Aorta (tissue), 5 donors: Measurements from ENCODE around the gene SLC35F3. TPM values are rescaled to one million over a fixed set of nuclear protein-coding genes. Genes with fewer than 3 reads are reported as not detected.
A peak's percentile ranks its signal among the peaks of the same experiment; 100 is the strongest.
"Not testable (repeated sequence)": the region's sequence is repeated elsewhere in the genome, so short reads cannot be mapped to it uniquely, and the experiment has no call there.

Experiments
- ATAC-seq: fragments of 200-7000 bp; cut with Tn5 transposase; one replicate; pipeline ENCODE4 v1.9.1; 2022; ENCODE audit warnings: moderate library complexity; ENCODE audit not compliant: low FRiP score
- DNase-seq, 2 donors: peaks; one replicate each; pipeline ENCODE4 v3.0.0-alpha.2; 2020
- H3K27ac ChIP-seq, 2 donors: one replicate each; pipeline ENCODE4 v1.5.1; 2013; ENCODE audit warnings: low read length in 2 of 2, mild to moderate bottlenecking in 2 of 2, moderate library complexity in 2 of 2, control low read depth in 1 of 2, inconsistent platforms in 1 of 2, low read depth in 1 of 2
- H3K27me3 ChIP-seq, 2 donors: one replicate each; pipeline ENCODE4 v1.6.1; 2013; ENCODE audit warnings: control low read depth in 1 of 2, low read length in 1 of 2, mild to moderate bottlenecking in 1 of 2, moderate library complexity in 1 of 2; ENCODE audit not compliant: insufficient read depth in 2 of 2, control insufficient read depth in 1 of 2
- H3K36me3 ChIP-seq, 2 donors: one replicate each; pipeline ENCODE4 v1.6.1; 2013; ENCODE audit warnings: control low read depth in 1 of 2, low read length in 1 of 2, mild to moderate bottlenecking in 1 of 2; ENCODE audit not compliant: insufficient read depth in 2 of 2, control insufficient read depth in 1 of 2
- H3K4me1 ChIP-seq, 2 donors: one replicate each; pipeline ENCODE4 v1.6.1; 2013; ENCODE audit warnings: low read length in 2 of 2, control low read depth in 1 of 2, mild to moderate bottlenecking in 1 of 2, moderate library complexity in 1 of 2; ENCODE audit not compliant: insufficient read depth in 2 of 2, control insufficient read depth in 1 of 2
- H3K4me3 ChIP-seq, 2 donors: one replicate each; pipeline ENCODE4 v1.5.1; 2013; ENCODE audit warnings: low read length in 2 of 2, control low read depth in 1 of 2, mild to moderate bottlenecking in 1 of 2
- H3K9me3 ChIP-seq: one replicate; pipeline ENCODE4 v1.6.1; 2013; ENCODE audit warnings: mild to moderate bottlenecking, low read length; ENCODE audit not compliant: control insufficient read depth
- WGBS, 2 donors: extraction: QIAGEN DNeasy Blood & Tissue Kit; methylation state at CpG; one replicate each; pipeline ENCODE4 v1.1.7; 2013; 5-methylcytosine and 5-hydroxymethylcytosine counted together
- intact Hi-C, 2 donors: fragments of 100-400 bp; cut with DNase I; formaldehyde crosslinking; loops; one replicate each; pipeline versions ENCODE4 v1.14.2 to v1.15.0; 2022
- polyA plus RNA-seq, 2 donors: library from polyadenylated mRNA; stranded (reverse); fragments of 200-250 nt; gene quantifications; one replicate each; pipeline ENCODE4 v1.2.3, GENCODE V29; 2013
- total RNA-seq, 2 donors: library from RNA; stranded (reverse); fragmentation: NEBNext Ultra II Directional; extraction: Animal tissue kit (Norgen Biotek cat#: 25700); gene quantifications; one replicate each; pipeline ENCODE4 v1.2.1, GENCODE V29; 2021
- donor health status: healthy with polysubstance abuse.
- donor health status: Bipolar disorder and iron deficiency.
- donor health status: DM: no; HTN: no; CAD: no.
- donor health status: DM: no; HTN: no; CAD: no.
- donor health status: DM: yes; HTN: yes; CAD: no.

Gene SLC35F3
- total and polyA plus RNA-seq, 4 donors, result 0.12 TPM; not detected in 3

DNA sequence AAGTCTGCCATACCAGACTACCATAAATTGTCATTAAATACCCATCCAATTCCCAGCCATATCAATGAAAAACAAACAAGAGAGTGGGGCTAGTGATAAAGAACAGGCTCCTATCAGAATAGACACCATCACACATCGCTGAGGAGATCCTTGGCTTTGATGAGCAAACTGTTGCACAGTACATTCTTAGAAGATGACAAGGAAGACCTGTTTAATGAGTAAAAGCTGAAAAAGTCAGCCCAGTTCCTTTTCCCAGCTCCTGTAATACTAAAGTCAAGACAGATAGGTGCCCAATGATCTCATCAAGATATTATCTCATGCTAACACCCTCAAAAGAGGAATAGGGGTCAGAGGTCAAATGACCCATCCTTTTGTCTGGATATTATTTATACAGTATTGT lies 304.3 kb downstream of the SLC35F3 start:
- no peak for ATAC-seq
- Histone ChIP-seq H3K27me3 (no peaks in the 10 kb centered on the region), H3K9me3 (no peaks in the 10 kb centered on the region), H3K36me3 (no peaks in the 10 kb centered on the region), H3K27ac (no peak overlapping the region), H3K4me1 (no peaks in the 10 kb centered on the region), H3K4me3 (no peak overlapping the region)
- intact Hi-C loops, result no loop called here
- 79 to 88% methylated on average over 1 of the region's 1 CpG for WGBS, 2 donors
- DNase-seq, result no peak

DNA sequence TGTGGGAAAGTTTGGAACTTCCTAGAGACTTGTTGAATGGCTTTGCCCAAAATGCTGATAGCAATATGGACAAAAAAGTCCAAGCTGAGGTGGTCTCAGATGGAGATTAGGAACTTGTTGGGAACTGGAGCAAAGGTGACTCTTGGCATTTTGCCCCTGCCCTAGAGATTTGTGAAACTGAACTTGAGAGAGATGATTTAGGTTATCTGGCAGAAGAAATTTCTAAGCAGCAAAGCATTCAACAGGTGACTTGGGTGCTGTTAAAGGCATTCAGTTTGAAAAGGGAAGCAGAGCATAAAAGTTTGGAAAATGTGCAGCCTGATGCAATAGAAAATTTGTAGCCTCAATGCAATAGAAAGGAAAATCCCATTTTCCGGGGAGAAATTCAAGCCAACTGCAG lies 306.0 kb downstream of the SLC35F3 start:
- H3K27me3 ChIP-seq, H3K27ac ChIP-seq, ATAC-seq, H3K9me3 ChIP-seq, DNase-seq, intact Hi-C loops, H3K36me3 ChIP-seq, H3K4me3 ChIP-seq, H3K4me1 ChIP-seq: not testable (repeated sequence)
- 90 to 100% methylated on average over 1 of the region's 1 CpG for WGBS, 2 donors

DNA sequence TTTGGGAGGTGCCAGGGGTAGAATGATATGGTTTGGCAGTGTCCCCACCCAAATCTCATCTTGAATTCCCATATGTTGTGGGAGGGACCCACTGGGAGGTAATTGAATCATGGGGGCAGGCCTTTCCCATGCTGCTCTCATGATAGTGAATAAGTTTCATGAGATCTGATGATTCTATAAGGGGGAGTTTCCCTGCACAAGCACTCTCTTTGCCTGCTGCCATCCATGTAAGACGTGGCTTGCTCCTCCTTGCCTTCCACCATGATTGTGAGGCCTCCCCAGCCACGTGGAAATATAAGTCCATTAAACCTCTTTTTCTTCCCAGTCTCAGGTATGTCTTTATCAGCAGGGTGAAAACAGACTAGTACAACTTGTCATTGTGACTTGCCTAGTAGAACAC lies 307.4 kb downstream of the SLC35F3 start:
- DNase-seq, H3K27me3 ChIP-seq, intact Hi-C loops, H3K36me3 ChIP-seq, ATAC-seq, H3K4me1 ChIP-seq, H3K27ac ChIP-seq, H3K9me3 ChIP-seq, H3K4me3 ChIP-seq: not testable (repeated sequence)
- WGBS, 2 donors, result 50 to 62% methylated on average over 2 of the region's 2 CpGs

DNA sequence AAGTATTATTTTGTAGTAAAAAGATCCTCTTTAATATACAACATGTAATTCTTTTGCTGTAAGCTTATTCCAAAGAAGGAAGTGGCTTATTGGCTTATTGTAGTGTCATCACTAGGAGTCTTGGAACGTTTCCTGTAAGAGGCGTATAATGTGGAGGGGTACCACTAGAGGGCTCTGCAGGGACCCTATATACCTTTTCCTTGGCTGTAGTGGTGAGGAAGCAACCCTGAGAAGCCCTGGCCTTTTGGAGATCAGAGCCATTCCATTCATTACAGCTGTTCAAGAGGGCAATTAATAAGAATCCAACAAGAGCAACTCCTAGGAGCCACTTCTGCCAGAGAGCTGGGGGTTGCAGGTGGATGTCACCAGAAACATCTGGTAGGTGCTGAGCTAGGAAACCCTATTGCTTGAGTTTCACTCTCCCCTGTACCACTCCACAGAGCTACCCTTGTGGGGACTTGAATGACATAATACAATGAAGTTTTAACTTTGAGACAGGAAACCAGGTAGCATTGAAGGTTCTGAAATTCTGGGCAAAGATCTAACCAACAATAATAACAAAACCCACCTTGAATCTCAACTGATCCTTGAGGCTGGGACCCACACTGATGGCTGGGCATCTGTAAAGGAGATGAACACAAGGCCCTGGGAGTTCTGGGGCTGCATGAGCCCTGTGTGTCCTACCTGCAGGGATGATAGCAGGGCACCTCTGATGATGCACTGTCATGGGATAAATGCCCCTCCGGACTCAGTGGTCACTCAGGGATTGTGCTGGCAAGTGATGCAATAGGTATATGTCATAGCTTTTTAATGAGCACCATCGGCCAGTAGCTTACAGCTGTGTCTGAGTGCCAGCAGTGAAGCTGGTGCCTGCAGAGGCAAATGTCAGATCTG lies 308.5 kb downstream of the SLC35F3 start:
- Histone ChIP-seq H3K4me1 (no peaks in the 10 kb centered on the region), H3K4me3 (no peak overlapping the region), H3K9me3 (no peaks in the 10 kb centered on the region), H3K36me3 (no peaks in the 10 kb centered on the region), H3K27me3 (peaks cover 0 to 3% of the 10 kb centered on the region in 2 donors), H3K27ac (no peak overlapping the region)
- WGBS, 2 donors, result 37 to 44% methylated on average over 4 of the region's 4 CpGs
- no peak for DNase-seq
- ATAC-seq, result no peak
- intact Hi-C loops, result no loop called here

DNA sequence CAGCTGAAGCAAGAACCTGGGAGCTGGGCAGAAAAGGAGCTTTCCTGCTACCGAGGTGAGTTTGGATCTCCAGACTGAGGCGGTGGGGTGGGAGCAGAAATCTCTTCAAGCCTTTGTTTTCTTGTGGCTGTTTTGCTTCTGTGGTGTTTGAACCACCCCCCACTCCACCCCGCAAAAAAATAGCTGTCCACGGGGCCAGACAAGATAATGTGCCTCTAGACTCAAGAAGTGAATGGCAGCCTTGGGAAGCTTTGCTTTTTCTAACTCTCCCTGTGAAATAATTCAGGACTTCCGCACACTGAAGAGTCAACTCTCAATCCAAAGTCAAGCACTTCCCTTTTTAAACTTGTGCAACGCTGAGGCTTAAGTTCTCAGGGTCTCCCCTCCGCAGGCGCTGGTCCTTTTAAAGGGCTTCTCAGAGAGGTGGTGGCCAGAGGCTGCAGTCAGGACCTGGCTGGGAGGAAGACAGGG lies 309.2 kb downstream of the SLC35F3 start:
- no peak for DNase-seq
- WGBS, 2 donors, result 13 to 19% methylated on average over 8 of the region's 8 CpGs
- Histone ChIP-seq H3K4me1 (no peaks in the 10 kb centered on the region), H3K27ac (no peak overlapping the region), H3K36me3 (no peaks in the 10 kb centered on the region), H3K9me3 (no peaks in the 10 kb centered on the region), H3K27me3 (peaks cover 0 to 3% of the 10 kb centered on the region in 2 donors), H3K4me3 (peak overlapping the region in 1 of 2 donors; percentile 28)
- intact Hi-C loops, result no loop called here
- ATAC-seq, result no peak

DNA sequence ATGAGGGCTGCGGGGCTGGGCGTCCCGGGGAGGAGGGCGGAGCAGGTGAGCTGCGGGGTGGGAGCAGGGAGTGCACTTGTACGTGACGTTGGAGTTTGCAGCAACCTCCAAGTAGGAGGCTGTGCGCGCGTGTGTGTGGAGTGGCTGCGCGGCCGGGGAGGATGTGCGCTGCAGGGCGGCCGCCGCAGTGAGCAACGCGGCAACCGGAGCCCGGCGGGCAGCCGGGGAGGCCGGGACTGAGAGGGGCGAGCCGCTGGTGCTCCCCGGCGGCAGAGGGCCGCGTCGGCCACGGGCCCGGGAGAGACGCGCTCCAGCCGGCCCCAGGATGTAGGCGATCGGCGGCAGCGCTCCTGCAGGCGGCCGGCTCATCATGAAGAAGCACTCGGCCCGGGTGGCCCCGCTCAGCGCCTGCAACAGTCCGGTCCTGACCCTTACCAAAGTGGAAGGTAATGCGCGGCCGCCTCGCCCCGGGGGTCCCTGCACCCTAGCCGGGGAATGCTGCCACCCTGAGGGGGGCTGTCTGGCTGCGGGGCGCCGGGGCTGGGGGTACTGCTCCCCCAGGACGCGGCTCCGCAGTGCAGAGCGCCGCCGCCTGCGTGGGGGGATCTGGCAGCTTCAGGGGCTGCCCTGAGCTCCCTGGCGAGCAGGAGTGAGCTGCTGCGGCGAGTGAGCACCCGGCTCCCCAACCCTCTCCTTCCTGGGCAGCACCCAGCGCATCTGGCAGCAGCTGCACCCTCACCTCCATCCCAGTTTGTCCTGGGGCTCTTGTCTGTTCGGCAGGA lies 309.8 kb downstream of the SLC35F3 start:
- ATAC-seq (peak; percentile 30), DNase-seq (peak; percentile 69 to 76)
- intact Hi-C loops, result no loop called here
- H3K4me1 ChIP-seq, result no peaks in the 10 kb centered on the region
- no peak overlapping the region for H3K27ac ChIP-seq
- peaks cover 0 to 3% of the 10 kb centered on the region in 2 donors for H3K27me3 ChIP-seq
- 0 to 1% methylated on average over 61 to 69 of the region's 69 CpGs for WGBS, 2 donors
- no peaks in the 10 kb centered on the region for H3K36me3 ChIP-seq
- no peaks in the 10 kb centered on the region for H3K9me3 ChIP-seq
- peak overlapping the region in 1 of 2 donors; percentile 28 for H3K4me3 ChIP-seq

DNA sequence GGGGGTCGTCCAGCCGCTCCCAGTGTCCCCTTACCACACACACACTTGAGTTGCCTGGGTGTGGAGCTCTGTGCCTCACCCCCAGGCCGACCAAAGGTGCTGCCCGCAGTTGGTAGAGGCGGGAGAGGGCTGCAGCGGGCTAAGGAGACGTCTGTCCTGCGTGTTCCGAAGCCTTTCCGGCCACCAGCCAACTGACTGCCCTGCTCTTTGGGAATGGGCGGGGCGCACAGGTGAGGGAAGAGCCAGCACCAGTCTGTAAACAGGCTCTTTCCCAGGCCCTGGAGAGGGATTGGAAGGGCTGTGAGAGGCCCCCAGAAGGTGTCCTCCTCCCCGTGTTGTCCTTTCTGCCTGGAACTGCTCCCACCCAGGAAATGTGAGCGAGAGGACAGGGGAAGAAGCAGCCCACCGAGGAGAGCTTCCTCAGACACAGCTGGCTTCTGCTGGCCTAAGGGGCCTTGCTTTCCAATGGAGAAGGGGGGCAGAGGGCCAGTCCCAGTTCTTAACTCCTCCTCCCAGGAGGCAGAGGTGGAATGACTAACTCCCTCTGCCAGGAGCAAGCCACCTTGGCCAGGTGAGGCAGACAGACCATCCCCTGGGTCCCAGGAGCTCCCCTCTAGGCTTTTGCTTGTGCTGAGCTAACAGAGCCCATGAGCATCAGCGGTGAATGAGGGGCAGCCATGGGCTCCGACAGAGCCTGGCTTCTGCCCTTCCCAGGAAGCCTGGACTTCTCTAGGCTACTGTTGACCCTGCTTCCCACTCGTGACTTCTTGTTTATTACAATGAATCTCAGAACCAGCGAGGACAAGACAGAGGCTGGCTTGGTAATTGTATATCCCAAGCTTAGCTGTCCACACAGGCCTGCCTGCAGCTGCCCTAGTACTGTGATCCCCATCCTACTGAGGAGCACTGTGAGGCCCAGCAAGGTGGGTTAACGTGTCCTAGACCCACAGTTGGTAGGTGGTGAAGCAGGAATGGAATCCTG lies 310.7 kb downstream of the SLC35F3 start:
- intact Hi-C loops, result no loop called here
- peaks cover 0 to 3% of the 10 kb centered on the region in 2 donors for H3K27me3 ChIP-seq
- no peak for ATAC-seq

DNA sequence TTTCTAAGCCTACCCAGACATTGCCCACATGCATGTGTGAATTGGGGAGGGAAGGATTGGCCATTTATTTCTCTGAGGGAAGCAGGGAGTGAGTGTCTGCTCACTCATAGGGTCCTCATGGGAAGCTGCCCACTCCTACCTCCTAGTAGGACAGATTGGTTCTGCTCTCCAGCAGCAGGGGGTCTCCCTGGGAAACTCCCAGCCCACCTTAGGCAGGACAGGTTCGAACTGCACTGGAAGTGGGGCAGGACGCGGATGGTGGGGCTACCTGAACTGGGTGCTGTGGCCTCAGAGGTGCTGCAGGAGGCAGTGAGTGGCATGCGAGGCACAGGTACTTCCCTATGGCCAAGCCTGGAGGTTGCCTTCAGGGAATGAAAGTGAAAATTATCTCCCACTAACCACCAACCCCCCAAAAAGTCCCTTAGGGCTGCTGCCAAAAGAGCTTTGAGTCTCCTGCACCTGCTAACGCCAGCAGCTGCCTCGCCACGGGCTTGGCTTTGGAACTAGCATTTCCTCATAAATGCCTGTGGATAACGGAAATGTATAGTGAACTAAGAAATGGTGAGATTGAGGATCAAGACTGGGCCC lies 311.7 kb downstream of the SLC35F3 start:
- ATAC-seq (no peak), DNase-seq (no peak)
- Histone ChIP-seq H3K27me3 (peaks cover 0 to 3% of the 10 kb centered on the region in 2 donors), H3K27ac (no peak overlapping the region), H3K36me3 (no peaks in the 10 kb centered on the region), H3K4me3 (no peak overlapping the region), H3K4me1 (no peaks in the 10 kb centered on the region), H3K9me3 (no peaks in the 10 kb centered on the region)
- intact Hi-C loops, result no loop called here
- 91 to 95% methylated on average over 8 of the region's 8 CpGs for whole genome bisulfite sequencing, 2 donors

More for the DNA sequence above, 310.7 kb downstream of the SLC35F3 start:
- no peaks in the 10 kb centered on the region for H3K4me1 ChIP-seq
- no peak overlapping the region for H3K27ac ChIP-seq
- 30 to 37% methylated on average over 20 of the region's 20 CpGs for WGBS, 2 donors
- H3K9me3 ChIP-seq, result no peaks in the 10 kb centered on the region
- no peaks in the 10 kb centered on the region for H3K36me3 ChIP-seq
- no peak overlapping the region for H3K4me3 ChIP-seq
- no peak for DNase-seq
